Activated CD8-positive, alpha-beta memory T cell treated with anti-CD3 and anti-CD28 coated beads, Interleukin-2, amount 50 U/mL, for 1 hour (primary cell): ENCODE results near the gene SELENOT.
"Not testable (repeated sequence)": the region's sequence is repeated elsewhere in the genome, so short reads cannot be mapped to it uniquely, and the experiment has no call there.

Experiments used
- DNase-seq: peaks from one replicate; pipeline ENCODE4 v3.0.0-alpha.2; 2020; ENCODE audit errors: extremely low read depth

The SELENOT gene

GRCh38 chr3:150607267-150608065 is 4.3 kb downstream of the SELENOT start:
- DNase-seq, result no peak

DNA sequence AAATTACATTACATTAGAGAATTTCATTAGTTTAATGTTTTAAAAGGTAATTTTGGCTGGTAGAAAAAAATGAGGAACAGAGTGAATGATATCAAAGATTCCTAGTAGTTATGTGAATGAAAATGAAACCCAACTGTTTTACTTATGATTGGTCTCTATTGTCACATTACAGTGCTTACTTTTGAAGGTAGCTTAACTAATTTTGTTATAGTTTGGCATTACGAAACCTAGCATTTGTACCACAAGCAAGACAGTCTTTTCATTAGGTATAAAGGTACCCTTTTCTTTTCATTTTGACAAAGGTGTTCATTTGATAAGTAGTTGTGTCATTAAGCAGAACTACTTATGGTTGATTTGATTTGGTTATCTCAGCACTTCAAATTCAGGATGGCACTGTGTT is 6.9 kb downstream of the SELENOT start:
- DNase-seq, result no peak

- DNase-seq, result no peak
Measured at GRCh38 chr3:150610785-150611184, 7.7 kb downstream of the SELENOT start.

- no peak for DNase-seq
Measured at GRCh38 chr3:150611666-150612065, 8.5 kb downstream of the SELENOT start.

DNA sequence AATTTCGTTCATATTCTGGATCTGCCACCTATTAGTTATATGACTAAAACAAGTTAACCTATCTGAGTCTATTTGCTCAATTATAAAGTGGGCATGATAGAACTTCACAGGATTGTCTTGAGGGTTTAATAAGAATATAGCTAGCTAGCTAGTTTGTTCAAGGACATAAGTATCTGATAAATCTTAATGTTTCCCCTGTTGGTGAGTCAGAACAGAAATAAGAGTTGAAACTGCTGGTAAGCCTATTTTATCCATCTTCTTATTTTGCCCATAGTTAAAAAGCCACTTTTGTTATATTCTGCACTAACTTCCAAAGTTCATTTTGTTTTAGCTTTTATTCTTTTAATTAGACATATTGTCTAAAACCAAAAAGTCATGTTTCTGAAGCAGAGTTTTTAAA is 9.4 kb downstream of the SELENOT start:
- no peak for DNase-seq

GRCh38 chr3:150613034-150613433 is 9.9 kb downstream of the SELENOT start:
- no peak for DNase-seq

- DNase-seq, result no peak
Measured at GRCh38 chr3:150613709-150614480, 10.8 kb downstream of the SELENOT start.

DNA sequence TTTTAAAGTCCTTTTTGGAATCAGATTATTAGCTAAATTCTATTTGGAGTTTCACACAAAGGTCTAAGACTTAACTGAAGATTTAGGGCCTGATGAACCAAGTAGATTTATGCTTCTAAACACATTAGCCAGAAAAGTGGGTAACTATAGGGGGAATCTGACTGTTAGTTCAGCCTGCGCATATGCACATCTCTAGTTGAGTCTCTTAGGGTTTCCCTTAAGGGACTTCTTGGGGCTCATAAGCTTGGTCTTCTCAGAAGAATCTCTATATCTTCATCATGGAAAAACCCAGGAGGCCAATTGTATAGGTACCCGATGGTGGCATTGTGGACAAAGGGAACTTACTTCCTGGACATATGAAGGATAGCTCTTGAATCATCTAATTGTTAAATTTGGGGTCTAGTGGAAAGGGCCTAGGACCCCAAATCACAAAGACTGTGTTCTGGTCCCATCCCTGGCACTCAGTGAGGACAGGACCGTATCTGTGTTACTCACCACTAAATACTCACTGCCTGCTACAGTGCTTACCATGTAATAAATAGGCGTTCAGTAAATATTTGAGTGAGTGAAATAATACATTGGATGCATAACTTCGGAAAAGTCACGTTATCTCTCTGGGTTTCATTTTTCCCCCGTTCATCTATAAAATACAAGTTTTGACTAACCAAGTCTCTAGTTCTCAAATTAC is 17.0 kb downstream of the SELENOT start:
- DNase-seq, result no peak

DNA sequence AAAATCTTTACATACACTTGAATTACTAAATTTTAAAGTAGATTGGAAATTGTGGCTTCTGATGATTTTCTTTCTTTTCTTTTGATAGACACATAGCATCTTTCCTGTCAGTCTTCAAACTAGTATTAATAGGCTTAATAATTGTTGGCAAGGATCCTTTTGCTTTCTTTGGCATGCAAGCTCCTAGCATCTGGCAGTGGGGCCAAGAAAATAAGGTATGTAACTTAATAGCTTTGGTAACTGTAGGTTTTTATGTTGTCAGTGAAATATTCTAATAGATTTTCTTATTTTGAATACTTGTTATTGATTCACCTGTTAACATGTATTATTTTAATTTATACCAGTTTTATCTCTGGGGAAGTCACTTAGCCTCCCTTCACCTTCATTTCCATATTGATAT is 19.8 kb downstream of the SELENOT start:
- not testable (repeated sequence) for DNase-seq

GRCh38 chr3:150623945-150624344 is 20.8 kb downstream of the SELENOT start:
- DNase-seq, result no peak

- DNase-seq, result no peak
Measured at GRCh38 chr3:150626148-150626930, 23.2 kb downstream of the SELENOT start.

GRCh38 chr3:150627557-150627956 is 24.4 kb downstream of the SELENOT start:
- DNase-seq, result no peak

GRCh38 chr3:150631515-150632221 is 28.5 kb downstream of the SELENOT start:
- no peak for DNase-seq

GRCh38 chr3:150635076-150635475 is 32.0 kb downstream of the SELENOT start:
- no peak for DNase-seq

DNA sequence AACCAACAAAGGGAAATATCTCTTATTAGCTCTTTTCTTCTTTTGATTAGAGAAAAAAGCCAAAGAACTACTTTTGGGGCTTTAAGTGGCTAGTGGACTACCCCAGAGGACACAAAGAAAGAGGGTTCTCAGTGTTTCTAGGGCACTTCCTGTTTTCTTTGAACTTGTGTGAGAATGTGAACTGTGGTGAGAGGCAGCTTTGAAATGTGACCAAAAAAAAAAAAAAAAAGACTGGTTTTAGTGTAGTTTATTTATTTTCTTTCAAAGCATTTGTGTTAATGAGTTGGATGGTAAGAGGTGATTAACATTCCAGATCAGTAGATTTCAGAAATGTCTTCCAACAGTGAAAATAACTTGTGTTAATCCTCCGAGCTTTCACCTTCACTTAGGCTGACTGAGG is 32.4 kb downstream of the SELENOT start:
- DNase-seq, result no peak

DNA sequence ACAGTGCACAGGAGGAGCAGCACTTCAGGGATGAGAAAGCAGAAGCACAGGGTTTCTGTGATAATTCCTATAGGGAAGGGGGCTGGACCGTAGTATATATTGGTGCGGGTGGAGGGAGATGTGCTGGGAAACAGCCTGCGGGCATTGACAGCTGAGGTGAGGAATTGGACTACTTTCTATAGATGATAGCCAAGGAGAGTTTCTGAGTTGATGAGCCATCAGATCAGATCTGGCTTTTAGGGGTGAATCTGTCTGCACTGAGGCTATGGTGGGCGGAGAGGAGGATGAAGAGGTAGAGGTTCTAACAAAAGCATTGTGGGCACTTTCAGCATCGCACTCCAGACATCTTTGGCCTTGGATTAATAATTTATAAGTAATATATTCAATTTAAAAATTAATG is 33.1 kb downstream of the SELENOT start:
- no peak for DNase-seq

DNA sequence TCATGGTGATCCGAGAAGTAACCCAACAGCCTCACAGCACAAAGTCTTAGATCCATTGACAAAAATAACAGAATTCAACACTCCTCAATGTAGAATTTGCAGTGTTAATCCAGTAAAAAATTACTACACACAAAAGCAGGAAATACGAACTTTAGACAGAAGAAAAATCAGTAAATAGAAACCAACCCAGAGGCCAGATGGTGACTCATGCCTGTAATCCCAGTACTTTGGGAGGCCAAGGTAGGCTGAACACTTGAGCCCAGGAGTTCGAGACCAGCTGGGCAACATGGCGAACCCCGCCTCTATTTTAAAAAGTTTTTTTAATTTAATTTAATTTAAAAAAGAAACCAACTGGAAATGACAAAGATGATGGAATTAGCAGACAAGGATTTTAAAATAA is 36.1 kb downstream of the SELENOT start:
- no peak for DNase-seq

- no peak for DNase-seq
Measured at GRCh38 chr3:150640256-150640655, 37.1 kb downstream of the SELENOT start.

GRCh38 chr3:150653110-150653561 is 50.0 kb downstream of the SELENOT start:
- no peak for DNase-seq

- DNase-seq, result no peak
Measured at GRCh38 chr3:150656316-150656715, 53.2 kb downstream of the SELENOT start.
